Measurements from ENCODE around the gene ATG4A.

The ATG4A gene

DNA sequence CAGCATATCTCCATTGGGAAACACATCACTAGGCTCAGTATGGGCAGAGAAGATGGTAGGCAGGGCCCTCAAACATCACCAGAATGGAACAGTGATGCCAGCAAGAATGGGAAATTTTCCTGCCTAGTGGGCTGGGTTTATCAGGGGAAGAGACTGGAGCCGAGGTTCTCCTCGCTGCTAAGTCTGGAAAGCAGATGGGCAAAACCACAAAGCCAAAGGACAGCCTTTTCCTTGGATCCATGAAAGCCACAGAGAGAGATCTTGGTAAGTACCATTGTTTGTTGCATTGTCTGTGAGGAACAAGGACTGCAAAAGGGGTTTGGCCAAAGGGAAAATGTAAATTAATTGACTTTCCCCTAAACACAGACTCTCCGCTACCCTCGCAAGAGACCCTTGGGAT lies 80.1 kb downstream of the ATG4A start:
- DNase-seq: no peak

DNA sequence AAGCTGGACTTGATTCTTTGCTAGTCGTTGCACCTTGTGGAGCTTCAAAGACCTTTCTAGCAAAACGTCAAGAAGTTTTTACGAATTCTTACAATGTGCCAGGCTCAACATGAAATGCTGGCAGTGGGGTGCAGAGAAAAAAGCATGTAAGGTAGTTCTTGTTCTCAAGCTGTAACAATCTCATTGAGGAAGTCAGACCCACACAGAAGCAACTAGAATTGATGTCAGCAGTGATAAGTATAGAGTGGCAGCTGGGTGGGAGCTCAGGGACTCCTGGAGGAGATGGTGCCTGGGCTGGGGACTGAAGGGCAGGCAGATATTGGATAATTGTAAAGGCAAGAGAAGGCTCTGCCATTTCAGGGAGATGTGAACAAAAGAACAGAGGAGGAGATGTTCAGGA lies 82.3 kb downstream of the ATG4A start:
- no peak for DNase-seq

DNA sequence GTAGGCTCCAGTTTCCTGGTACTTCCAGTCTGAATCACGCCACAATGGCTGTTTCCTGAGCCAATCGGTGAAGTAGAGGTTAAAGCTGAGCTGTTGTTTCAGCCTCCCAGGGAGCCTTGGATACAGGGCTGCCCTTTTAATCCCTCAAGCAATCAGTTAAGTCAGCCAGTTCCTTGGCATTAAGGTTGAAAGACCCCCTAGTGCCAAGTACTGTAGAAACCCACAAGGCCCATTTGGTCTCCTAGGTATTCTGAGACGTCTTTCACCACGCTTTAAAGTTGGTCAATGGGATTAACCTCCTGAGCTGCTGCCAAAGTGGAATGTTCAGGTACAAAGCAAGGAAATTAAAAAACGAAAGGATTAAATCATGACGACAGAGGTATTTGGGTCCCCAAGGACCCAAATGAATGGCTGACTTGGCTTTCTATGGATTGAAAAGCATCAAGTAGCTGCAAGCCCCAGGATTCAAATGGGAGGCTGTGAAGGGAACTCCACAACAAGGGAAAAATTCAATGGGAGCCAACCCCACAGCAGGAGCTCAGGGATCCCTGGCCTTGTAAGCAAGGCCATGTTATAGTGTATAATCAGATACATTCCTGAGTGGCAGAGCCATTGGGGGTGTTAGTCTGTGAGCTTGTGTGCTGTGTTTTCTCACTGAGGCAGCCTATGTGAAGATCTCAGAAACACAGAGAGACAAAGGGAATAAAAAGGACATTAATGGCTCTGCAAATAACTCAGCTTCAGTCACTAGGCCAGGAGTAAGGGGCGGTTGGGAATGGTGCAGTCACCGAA lies 86.0 kb downstream of the ATG4A start:
- DNase-seq: no peak

DNA sequence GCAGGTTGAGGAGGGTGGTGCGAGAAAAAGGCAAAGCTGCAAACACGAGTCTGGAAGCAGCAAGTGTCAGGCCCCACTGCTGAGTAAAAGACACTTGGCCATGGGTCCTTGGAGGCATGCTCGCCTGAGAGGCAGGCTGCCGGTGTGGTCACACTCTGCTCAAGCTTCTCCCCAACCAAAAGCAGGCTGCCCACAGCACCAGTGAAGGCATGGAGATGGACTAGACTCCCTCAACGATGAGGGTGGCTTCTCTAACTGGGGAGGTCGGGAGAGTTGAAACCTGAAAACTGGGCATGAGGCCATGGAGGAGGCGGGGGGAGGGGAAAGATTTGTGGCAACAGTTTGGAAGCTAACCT lies 86.5 kb downstream of the ATG4A start:
- no peak for DNase-seq

DNA sequence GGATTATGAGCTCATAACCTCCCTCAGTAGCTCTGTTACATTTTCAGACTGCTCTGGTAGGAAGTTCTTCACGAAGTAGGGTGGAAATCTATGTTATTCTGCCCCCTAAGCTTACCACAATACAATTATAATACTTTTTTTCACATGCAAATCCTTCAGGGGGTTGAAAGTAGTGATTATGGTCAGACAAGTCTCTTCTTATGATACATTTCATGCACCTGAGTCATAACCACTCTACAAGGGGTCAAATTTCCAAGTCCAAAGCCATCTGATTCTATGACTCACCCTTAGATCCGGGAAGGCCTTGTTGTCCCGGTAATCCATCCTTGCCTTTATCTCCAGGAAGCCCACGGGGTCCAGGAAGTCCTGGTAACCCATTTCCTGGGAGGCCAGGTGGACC lies 95.2 kb downstream of the ATG4A start:
- no peak for DNase-seq

DNA sequence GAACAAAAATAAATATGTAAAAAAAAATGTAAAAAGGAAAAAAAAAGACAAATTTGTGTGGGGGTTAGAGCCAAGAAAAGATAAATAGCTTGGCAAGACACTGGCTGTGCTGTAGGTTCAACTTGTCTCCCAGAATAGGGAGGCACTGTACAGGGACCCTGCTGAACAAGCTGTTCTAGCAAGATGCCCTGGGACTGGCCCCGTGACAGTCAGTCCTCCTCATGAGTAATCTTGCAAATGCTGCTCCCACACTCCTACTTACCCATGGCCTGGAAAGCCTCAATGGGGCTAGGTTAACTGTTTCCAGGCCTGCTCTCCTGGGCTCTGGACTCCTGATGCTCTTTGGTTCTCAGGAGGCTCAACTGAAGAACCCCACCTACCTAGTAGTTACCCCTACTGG lies 106.8 kb downstream of the ATG4A start:
- no peak for DNase-seq

DNA sequence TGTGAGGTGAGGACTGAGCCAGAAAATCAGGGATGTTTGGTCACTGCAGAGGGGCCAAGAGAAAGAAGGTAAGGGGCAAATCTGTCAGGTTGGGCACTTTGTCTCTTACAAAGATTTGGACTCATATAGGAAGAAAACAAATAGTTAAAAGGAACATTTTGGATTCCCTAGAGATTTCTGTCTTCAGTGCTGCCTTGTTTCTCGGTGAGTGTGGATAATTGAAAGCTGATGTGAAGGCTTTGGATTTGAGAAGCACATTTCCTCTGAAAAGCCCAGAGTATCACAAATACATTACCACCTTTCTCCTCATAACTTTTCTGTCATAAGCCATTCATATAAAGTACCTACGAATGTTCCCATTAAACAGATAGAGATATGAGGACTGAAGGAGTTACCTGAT lies 107.5 kb downstream of the ATG4A start:
- no peak for DNase-seq

DNA sequence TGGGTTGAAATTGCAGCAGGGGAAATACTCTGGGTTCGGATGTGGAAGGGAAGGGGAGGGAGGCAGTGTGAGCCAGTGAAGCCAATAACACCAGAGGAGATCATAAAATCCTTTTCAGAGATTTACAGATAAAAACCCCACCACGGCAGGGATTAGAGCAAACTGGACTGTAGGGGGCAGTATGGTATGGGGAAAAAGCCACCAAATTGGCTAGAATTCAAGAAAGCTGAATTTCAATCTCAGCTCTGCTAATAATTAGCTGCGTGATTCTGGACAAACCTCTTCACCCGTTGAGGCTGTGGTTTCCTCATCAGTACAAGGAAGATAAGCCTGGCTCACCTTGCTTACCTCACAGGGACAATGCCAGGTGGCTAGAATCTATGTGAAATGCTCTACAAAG lies 108.1 kb downstream of the ATG4A start:
- no peak for DNase-seq

GRCh38 chrX:108203540-108203939 lies 112.0 kb downstream of the ATG4A start:
- no peak for DNase-seq
